GM21619 (cell line): ENCODE results near the gene UTP25.
"Not testable (repeated sequence)": the region's sequence is repeated elsewhere in the genome, so short reads cannot be mapped to it uniquely, and the experiment has no call there.

Experiments used
- ATAC-seq: cut with Tn5 transposase; IDR thresholded peaks from one replicate; pipeline ENCODE4 v1.9.1; 2021; ENCODE audit not compliant: unreplicated experiment

The UTP25 gene

GRCh38 chr1:209890641-209891330 is 63.0 kb downstream of the UTP25 start:
- no peak for ATAC-seq

GRCh38 chr1:209893751-209894150 is 66.0 kb downstream of the UTP25 start:
- no peak for ATAC-seq

- no peak for ATAC-seq
Measured at GRCh38 chr1:209895709-209896108, 67.9 kb downstream of the UTP25 start.

GRCh38 chr1:209896346-209896745 is 68.6 kb downstream of the UTP25 start:
- ATAC-seq: no peak

- not testable (repeated sequence) for ATAC-seq
Measured at GRCh38 chr1:209898271-209898670, 70.5 kb downstream of the UTP25 start.

- not testable (repeated sequence) for ATAC-seq
Measured at GRCh38 chr1:209898851-209899250, 71.1 kb downstream of the UTP25 start.

- no peak for ATAC-seq
Measured at GRCh38 chr1:209899948-209900347, 72.2 kb downstream of the UTP25 start.

GRCh38 chr1:209900734-209901133 is 73.0 kb downstream of the UTP25 start:
- no peak for ATAC-seq

- no peak for ATAC-seq
Measured at GRCh38 chr1:209901211-209901610, 73.4 kb downstream of the UTP25 start.

GRCh38 chr1:209904774-209905173 is 77.0 kb downstream of the UTP25 start:
- not testable (repeated sequence) for ATAC-seq
